Mucosa of stomach (tissue), 1 donor: ENCODE measurements around the gene PKDREJ.
"Not testable (repeated sequence)": the region's sequence is repeated elsewhere in the genome, so short reads cannot be mapped to it uniquely, and the experiment has no call there.

Experiments used
- H3K27me3 ChIP-seq: one replicate; pipeline ENCODE4 v1.7.0; 2013; ENCODE audit warnings: mild to moderate bottlenecking, low read length; ENCODE audit not compliant: control insufficient read depth, insufficient read depth
- H3K36me3 ChIP-seq: one replicate; pipeline ENCODE4 v1.7.0; 2013; ENCODE audit warnings: low read length; ENCODE audit not compliant: control insufficient read depth, insufficient read depth
- H3K4me1 ChIP-seq: one replicate; pipeline ENCODE4 v1.7.0; 2013; ENCODE audit warnings: mild to moderate bottlenecking, low read length; ENCODE audit not compliant: control insufficient read depth, insufficient read depth
- H3K4me3 ChIP-seq: one replicate; pipeline ENCODE4 v1.7.0; 2013; ENCODE audit warnings: low read length
- H3K9ac ChIP-seq: one replicate; pipeline ENCODE4 v1.7.0; 2013; ENCODE audit warnings: mild to moderate bottlenecking, low read length, moderate library complexity
- H3K9me3 ChIP-seq: one replicate; pipeline ENCODE4 v1.7.0; 2013; ENCODE audit warnings: mild to moderate bottlenecking, low read length, moderate library complexity; ENCODE audit not compliant: control insufficient read depth
- donor health status: Pancreatic carcinoma.

Gene PKDREJ

DNA sequence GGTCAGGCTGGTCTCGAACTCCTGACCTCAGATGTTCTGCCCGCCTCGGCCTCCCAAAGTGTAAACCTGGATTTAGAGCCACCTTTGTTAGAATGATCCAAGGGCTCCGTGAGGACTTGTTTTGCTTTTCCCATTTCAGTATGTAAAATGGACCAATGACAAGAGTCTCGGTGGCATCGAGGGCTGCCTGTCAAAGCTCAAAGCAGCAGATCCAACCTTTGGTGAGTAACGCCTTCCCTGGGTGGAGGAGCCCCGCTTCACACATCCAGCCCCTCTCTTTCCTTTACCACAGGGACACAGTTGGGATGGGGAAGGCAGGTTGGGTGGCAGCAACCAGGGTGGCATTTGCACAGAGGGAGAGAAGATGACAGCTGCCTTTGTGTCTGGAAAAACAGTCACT lies 9.1 kb upstream of the PKDREJ start:
- Histone ChIP-seq H3K9ac (no peak overlapping the region), H3K27me3 (no peaks in the 10 kb centered on the region), H3K36me3 (peaks cover 13% of the 10 kb centered on the region)

DNA sequence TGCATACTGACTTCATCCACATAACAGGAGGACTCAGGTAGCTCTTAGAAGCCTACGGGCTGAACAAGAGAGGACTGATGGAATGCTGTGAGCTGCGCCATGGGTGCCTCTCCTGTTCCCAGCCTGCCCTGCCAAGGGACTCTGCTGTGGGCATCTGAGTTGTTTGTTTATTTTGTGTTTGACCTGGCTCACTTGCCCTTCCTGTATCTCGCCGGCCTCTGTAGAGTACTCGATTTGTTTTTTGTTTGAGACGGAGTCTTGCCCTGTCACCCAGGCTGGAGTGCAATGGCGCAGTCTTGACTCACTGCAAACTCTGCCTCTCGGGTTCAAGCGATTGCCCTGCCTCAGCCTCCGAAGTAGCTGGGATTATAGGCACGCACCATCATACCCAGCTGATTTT lies 6.4 kb upstream of the PKDREJ start:
- peak overlapping the region; percentile 9 for H3K9ac ChIP-seq
- H3K4me1 ChIP-seq = peaks cover 17% of the 10 kb centered on the region
- no peaks in the 10 kb centered on the region for H3K9me3 ChIP-seq
- peaks cover 13% of the 10 kb centered on the region for H3K36me3 ChIP-seq
- no peak overlapping the region for H3K4me3 ChIP-seq
- H3K27me3 ChIP-seq = no peaks in the 10 kb centered on the region

More for the DNA sequence above, 9.1 kb upstream of the PKDREJ start:
- H3K4me3 ChIP-seq = no peak overlapping the region
- no peaks in the 10 kb centered on the region for H3K9me3 ChIP-seq
- H3K4me1 ChIP-seq = peaks cover 10% of the 10 kb centered on the region

DNA sequence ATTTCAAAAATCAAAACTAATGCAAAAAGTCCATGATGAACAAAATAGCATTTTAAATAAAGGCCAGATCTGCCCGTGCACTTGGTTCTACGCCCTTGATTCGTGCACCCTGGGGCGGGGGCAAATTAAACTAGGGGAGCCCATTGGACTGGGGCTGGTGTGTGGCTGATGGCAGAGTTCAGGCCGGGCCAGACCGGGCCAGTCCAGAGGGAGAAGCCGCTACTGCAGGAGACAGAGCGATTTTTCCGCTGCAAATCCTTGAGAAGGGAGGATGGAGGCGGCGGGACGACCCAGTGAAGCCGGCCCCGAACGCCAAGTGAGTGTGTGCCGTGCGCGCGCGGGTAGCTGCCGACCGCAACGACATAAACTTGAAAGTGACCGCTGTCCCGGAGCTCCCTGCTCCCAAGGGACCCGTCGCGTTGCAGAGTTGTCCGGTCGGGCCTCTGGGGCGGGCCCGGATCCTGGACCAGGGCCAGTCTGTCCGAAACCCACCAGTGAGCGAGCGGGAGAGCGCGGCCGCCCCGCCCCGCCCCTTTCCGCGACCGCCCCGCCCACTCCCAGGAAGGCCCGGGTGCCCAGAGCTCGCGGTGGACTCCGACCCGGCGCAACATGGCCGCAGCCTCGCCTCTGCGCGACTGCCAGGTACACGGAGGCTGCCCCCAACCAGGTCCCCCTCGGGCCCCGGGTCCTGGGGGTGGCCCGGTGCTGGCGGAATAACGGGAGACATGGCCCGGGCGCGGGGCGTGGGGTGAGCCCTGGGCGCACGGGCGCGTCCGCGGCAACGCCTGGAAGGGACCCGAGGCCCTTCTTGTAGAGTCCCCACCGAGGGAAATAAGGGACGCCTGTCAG lies 4.5 kb upstream of the PKDREJ start, which contains the start of gene TTC38:
Gene TTC38 (plus strand): TSS at position 578 of the 849 bp plus-strand sequence. CDS start 32 bp downstream, at position 610.
- Histone ChIP-seq H3K9me3 (no peaks in the 10 kb centered on the region), H3K36me3 (peaks cover 7% of the 10 kb centered on the region)

DNA sequence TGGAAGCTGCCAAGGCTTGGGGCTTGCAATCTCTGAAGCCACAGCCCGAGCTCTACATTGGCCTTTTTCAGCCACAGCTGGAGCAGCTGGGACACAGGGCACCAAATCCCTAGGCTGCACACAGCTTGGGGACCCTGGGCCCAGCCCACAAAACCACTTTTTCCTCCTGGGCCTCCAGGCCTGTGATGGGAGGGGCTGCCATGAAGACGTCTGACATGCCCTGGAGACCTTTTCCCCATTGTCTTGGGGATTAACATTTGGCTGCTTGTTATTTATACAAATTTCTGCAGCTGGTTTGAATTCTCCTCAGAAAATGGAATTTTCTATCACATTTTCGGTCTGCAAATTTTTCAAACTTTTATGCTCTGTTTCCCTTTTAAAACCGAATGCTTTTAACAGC lies 2.5 kb upstream of the PKDREJ start:
- not testable (repeated sequence) for H3K9me3 ChIP-seq, H3K27me3 ChIP-seq, H3K4me3 ChIP-seq, H3K36me3 ChIP-seq, H3K9ac ChIP-seq
- peaks cover 20% of the 10 kb centered on the region for H3K4me1 ChIP-seq

More for the DNA sequence above, 4.5 kb upstream of the PKDREJ start, which contains the start of gene TTC38:
- Histone ChIP-seq H3K9ac (peak within 1 kb of the TSS; percentile 92), H3K4me3 (peak within 1 kb of the TSS; percentile 45), H3K27me3 (no peaks in the 10 kb centered on the region), H3K4me1 (peaks cover 20% of the 10 kb centered on the region)

- peaks cover 17% of the 10 kb centered on the region for H3K4me1 ChIP-seq
Measured at GRCh38 chr22:46264520-46264919, 1.4 kb upstream of the PKDREJ start.

DNA sequence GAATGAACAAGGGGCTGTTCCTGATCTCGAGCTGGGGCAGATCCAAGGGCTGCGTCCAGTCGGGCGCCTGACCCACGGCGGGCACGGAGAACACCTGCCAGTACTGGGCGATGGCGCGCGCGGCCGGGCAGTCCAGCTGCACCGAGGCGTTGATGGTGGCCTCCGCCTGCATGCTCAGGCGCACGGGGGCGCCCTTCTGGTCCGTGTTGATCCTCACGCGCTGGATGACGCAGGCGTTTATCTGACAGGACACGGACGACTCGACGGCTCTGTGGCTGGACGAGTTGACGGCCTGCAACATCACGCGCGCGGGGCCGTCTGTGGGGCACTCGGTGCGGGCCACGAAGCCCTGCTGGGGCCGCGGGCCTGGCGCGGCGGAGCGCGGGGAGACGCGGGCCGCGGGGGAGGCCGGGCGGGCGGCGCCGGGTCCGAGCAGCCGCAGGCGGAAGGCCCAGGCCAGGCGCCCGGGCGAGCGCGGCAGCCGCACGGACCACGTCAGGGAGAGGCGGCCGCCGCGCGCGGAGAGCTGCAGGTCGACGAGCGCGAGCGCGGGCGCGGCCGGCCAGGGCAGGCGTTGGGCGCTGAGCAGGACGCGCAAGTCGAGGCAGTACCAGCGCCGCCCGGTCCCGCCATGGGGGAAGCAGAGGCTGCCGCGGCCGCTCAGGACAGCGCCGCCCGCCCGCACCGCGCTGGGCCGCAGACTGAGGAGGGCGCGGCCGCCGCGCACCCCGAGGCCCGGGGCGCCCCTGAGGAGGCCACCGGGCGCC lies 511 bp downstream of the PKDREJ start:
- Histone ChIP-seq H3K36me3 (no peaks in the 10 kb centered on the region), H3K9me3 (no peaks in the 10 kb centered on the region), H3K27me3 (no peaks in the 10 kb centered on the region), H3K4me3 (no peak overlapping the region), H3K9ac (no peak overlapping the region), H3K4me1 (peaks cover 10% of the 10 kb centered on the region)

More at GRCh38 chr22:46264520-46264919, 1.4 kb upstream of the PKDREJ start:
- not testable (repeated sequence) for H3K27me3 ChIP-seq, H3K9ac ChIP-seq, H3K9me3 ChIP-seq, H3K36me3 ChIP-seq, H3K4me3 ChIP-seq

DNA sequence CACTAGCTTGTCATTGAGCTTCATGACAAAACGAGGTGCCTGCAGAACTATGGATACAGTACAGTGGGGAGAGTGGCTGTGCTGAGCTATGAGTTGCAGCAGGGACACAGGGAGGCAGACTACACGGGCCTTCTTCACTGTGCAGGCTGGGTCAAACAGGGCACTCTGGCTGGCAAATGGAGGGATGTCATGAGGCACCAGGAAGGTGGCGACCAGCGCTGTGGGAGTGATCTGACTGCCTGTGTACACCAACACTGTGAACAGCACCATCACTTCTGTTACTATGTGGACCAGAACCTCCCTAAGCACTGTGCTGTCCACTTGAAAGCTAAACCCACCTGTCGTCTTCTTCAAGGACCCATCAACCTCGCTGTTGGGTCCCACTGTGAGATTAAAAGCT lies 3.1 kb downstream of the PKDREJ start:
- Histone ChIP-seq H3K27me3 (no peaks in the 10 kb centered on the region), H3K4me1 (peaks cover 7% of the 10 kb centered on the region), H3K4me3 (no peak overlapping the region), H3K9ac (no peak overlapping the region), H3K9me3 (no peaks in the 10 kb centered on the region), H3K36me3 (no peaks in the 10 kb centered on the region)

- Histone ChIP-seq H3K9ac (no peak overlapping the region), H3K27me3 (no peaks in the 10 kb centered on the region), H3K4me3 (no peak overlapping the region), H3K36me3 (no peaks in the 10 kb centered on the region), H3K4me1 (peaks cover 3% of the 10 kb centered on the region), H3K9me3 (no peaks in the 10 kb centered on the region)
Measured at GRCh38 chr22:46259374-46259773, 3.8 kb downstream of the PKDREJ start.

- Histone ChIP-seq H3K9me3 (no peaks in the 10 kb centered on the region), H3K36me3 (no peaks in the 10 kb centered on the region), H3K9ac (no peak overlapping the region), H3K4me3 (no peak overlapping the region), H3K27me3 (no peaks in the 10 kb centered on the region), H3K4me1 (peaks cover 2% of the 10 kb centered on the region)
Measured at GRCh38 chr22:46256358-46256958, 6.7 kb downstream of the PKDREJ start.

GRCh38 chr22:46251816-46252380 lies 11.2 kb downstream of the PKDREJ start:
- H3K9ac ChIP-seq = no peak overlapping the region

GRCh38 chr22:46251266-46251665 lies 11.9 kb downstream of the PKDREJ start:
- Histone ChIP-seq H3K36me3 (no peaks in the 10 kb centered on the region), H3K9me3 (no peaks in the 10 kb centered on the region), H3K4me3 (no peak overlapping the region), H3K4me1 (peaks cover 9% of the 10 kb centered on the region), H3K27me3 (no peaks in the 10 kb centered on the region), H3K9ac (peak overlapping the region; percentile 88)

More at GRCh38 chr22:46251816-46252380, 11.2 kb downstream of the PKDREJ start:
- no peaks in the 10 kb centered on the region for H3K9me3 ChIP-seq
- no peaks in the 10 kb centered on the region for H3K36me3 ChIP-seq
- H3K4me3 ChIP-seq = no peak overlapping the region
- peaks cover 9% of the 10 kb centered on the region for H3K4me1 ChIP-seq
- H3K27me3 ChIP-seq = no peaks in the 10 kb centered on the region
